Measurements from ENCODE around the gene PTPRK.

- TF ChIP-seq CTCF (conservative IDR thresholded peaks at IDR 0.05; ENCODE audit: low read length) (no peak), EZH2phosphoT487 (IDR thresholded peaks at IDR 0.05; ENCODE audit: borderline replicate concordance, low read depth, low read length) (no peak)
Observed at GRCh38 chr6:128311944-128312570, 208.3 kb downstream of the PTPRK start.
